Measurements from ENCODE around the gene BABAM2. TPM values are rescaled to one million over a fixed set of nuclear protein-coding genes. Genes with fewer than 3 reads are reported as not detected.
"Not testable (repeated sequence)": the region's sequence is repeated elsewhere in the genome, so short reads cannot be mapped to it uniquely, and the experiment has no call there.

BABAM2 gene
- total RNA-seq, 2 donors from 2014 or later = 36.4 to 40.9 TPM

- no peaks in the 10 kb centered on the region for H3K9me3 Mint-ChIP-seq
- Histone ChIP-seq H3K4me1 (ENCODE audit: control insufficient read depth, insufficient read depth, low read length) (no peaks in the 10 kb centered on the region), H3K9me3 (ENCODE audit: control insufficient read depth, low read length) (no peaks in the 10 kb centered on the region), H3K9ac (ENCODE audit: extremely low read depth, low read length, poor library complexity, severe bottlenecking) (no peak overlapping the region), H3K4me3 (ENCODE audit: low read length) (no peak overlapping the region), H3K27ac (ENCODE audit: low read depth, low read length) (no peak overlapping the region), H3K36me3 (ENCODE audit: control insufficient read depth, insufficient read depth, low read length) (no peaks in the 10 kb centered on the region), H3K27me3 (ENCODE audit: control insufficient read depth, insufficient read depth, low read length, poor library complexity, severe bottlenecking) (no peaks in the 10 kb centered on the region)
- H3K4me3 Mint-ChIP-seq = no peak overlapping the region
- no peak for DNase-seq
- H3K27ac Mint-ChIP-seq = no peak overlapping the region
- no peaks in the 10 kb centered on the region for H3K36me3 Mint-ChIP-seq (ENCODE audit: low read depth)
- no peaks in the 10 kb centered on the region for H3K4me1 Mint-ChIP-seq
- WGBS, 2 experiments (ENCODE audit: insufficient coverage in 1 of 2, insufficient read length in 1 of 2) = 86% methylated on average over 2 of the region's 2 CpGs; no CpG with 5 or more reads in 1 of the 2 experiments
- TF ChIP-seq CTCF (conservative IDR thresholded peaks at IDR 0.05) = no peak
- peaks cover 1% of the 10 kb centered on the region for H3K27me3 Mint-ChIP-seq (ENCODE audit: insufficient read depth)
Measured at GRCh38 chr2:28108143-28108542, 217.6 kb downstream of the BABAM2 start.

GRCh38 chr2:28113771-28114170 lies 223.2 kb downstream of the BABAM2 start:
- not testable (repeated sequence) for H3K4me1 ChIP-seq (ENCODE audit: control insufficient read depth, insufficient read depth, low read length); H3K4me3 Mint-ChIP-seq; H3K36me3 Mint-ChIP-seq (ENCODE audit: low read depth); H3K9ac ChIP-seq (ENCODE audit: extremely low read depth, low read length, poor library complexity, severe bottlenecking); H3K4me3 ChIP-seq (ENCODE audit: low read length); H3K9me3 ChIP-seq (ENCODE audit: control insufficient read depth, low read length); H3K27ac ChIP-seq (ENCODE audit: low read depth, low read length); H3K27ac Mint-ChIP-seq; H3K9me3 Mint-ChIP-seq; DNase-seq; H3K27me3 ChIP-seq (ENCODE audit: control insufficient read depth, insufficient read depth, low read length, poor library complexity, severe bottlenecking); H3K27me3 Mint-ChIP-seq (ENCODE audit: insufficient read depth); H3K36me3 ChIP-seq (ENCODE audit: control insufficient read depth, insufficient read depth, low read length); H3K4me1 Mint-ChIP-seq

GRCh38 chr2:28117104-28117596 lies 226.6 kb downstream of the BABAM2 start:
- WGBS, 2 experiments (ENCODE audit: insufficient coverage in 1 of 2, insufficient read length in 1 of 2) = 80 to 88% methylated on average over 2 of the region's 2 CpGs
- Histone ChIP-seq H3K36me3 (ENCODE audit: control insufficient read depth, insufficient read depth, low read length) (no peaks in the 10 kb centered on the region), H3K27ac (ENCODE audit: low read depth, low read length) (no peak overlapping the region), H3K9me3 (ENCODE audit: control insufficient read depth, low read length) (no peaks in the 10 kb centered on the region), H3K27me3 (ENCODE audit: control insufficient read depth, insufficient read depth, low read length, poor library complexity, severe bottlenecking) (no peaks in the 10 kb centered on the region), H3K4me1 (ENCODE audit: control insufficient read depth, insufficient read depth, low read length) (no peaks in the 10 kb centered on the region), H3K4me3 (ENCODE audit: low read length) (no peak overlapping the region), H3K9ac (ENCODE audit: extremely low read depth, low read length, poor library complexity, severe bottlenecking) (no peak overlapping the region)
- Mint-ChIP-seq H3K27ac (no peak overlapping the region), H3K27me3 (ENCODE audit: insufficient read depth) (peaks cover 3% of the 10 kb centered on the region), H3K36me3 (ENCODE audit: low read depth) (no peaks in the 10 kb centered on the region), H3K4me1 (no peaks in the 10 kb centered on the region), H3K4me3 (no peak overlapping the region), H3K9me3 (no peaks in the 10 kb centered on the region)
- no peak for TF ChIP-seq CTCF (conservative IDR thresholded peaks at IDR 0.05)
- DNase-seq = no peak

GRCh38 chr2:28119631-28120030 lies 229.1 kb downstream of the BABAM2 start:
- Mint-ChIP-seq H3K27me3 (ENCODE audit: insufficient read depth) (no peaks in the 10 kb centered on the region), H3K27ac (no peak overlapping the region), H3K4me1 (no peaks in the 10 kb centered on the region), H3K4me3 (no peak overlapping the region), H3K9me3 (no peaks in the 10 kb centered on the region), H3K36me3 (ENCODE audit: low read depth) (no peaks in the 10 kb centered on the region)
- WGBS, 2 experiments (ENCODE audit: insufficient coverage in 1 of 2, insufficient read length in 1 of 2) = 86 to 87% methylated on average over 1 of the region's 1 CpG
- no peak for DNase-seq
- no peak for TF ChIP-seq CTCF (conservative IDR thresholded peaks at IDR 0.05)
- Histone ChIP-seq H3K4me1 (ENCODE audit: control insufficient read depth, insufficient read depth, low read length) (no peaks in the 10 kb centered on the region), H3K27ac (ENCODE audit: low read depth, low read length) (no peak overlapping the region), H3K4me3 (ENCODE audit: low read length) (no peak overlapping the region), H3K9ac (ENCODE audit: extremely low read depth, low read length, poor library complexity, severe bottlenecking) (no peak overlapping the region), H3K36me3 (ENCODE audit: control insufficient read depth, insufficient read depth, low read length) (no peaks in the 10 kb centered on the region), H3K27me3 (ENCODE audit: control insufficient read depth, insufficient read depth, low read length, poor library complexity, severe bottlenecking) (no peaks in the 10 kb centered on the region), H3K9me3 (ENCODE audit: control insufficient read depth, low read length) (no peaks in the 10 kb centered on the region)

Data from endodermal cell (in vitro differentiated cells).